Measurements from ENCODE around the gene MRPL34.
"Not testable (repeated sequence)": the region's sequence is repeated elsewhere in the genome, so short reads cannot be mapped to it uniquely, and the experiment has no call there.

The MRPL34 gene

GRCh38 chr19:17286263-17286662, 19.4 kb upstream of the MRPL34 start:
- DNase-seq = no peak

- no peak for DNase-seq
Measured at GRCh38 chr19:17286752-17287151, 18.9 kb upstream of the MRPL34 start.

- DNase-seq = no peak
Measured at GRCh38 chr19:17289489-17289888, 16.2 kb upstream of the MRPL34 start.

GRCh38 chr19:17292301-17293074, 13.2 kb upstream of the MRPL34 start:
- DNase-seq = no peak

- no peak for DNase-seq
Measured at GRCh38 chr19:17293605-17294004, 12.1 kb upstream of the MRPL34 start.

GRCh38 chr19:17294051-17294891, 11.4 kb upstream of the MRPL34 start:
- no peak for DNase-seq

GRCh38 chr19:17295551-17295950, 10.1 kb upstream of the MRPL34 start:
- DNase-seq = not testable (repeated sequence)

GRCh38 chr19:17296273-17296672, 9.4 kb upstream of the MRPL34 start:
- no peak for DNase-seq

- DNase-seq = no peak
Measured at GRCh38 chr19:17296976-17297375, 8.7 kb upstream of the MRPL34 start.

GRCh38 chr19:17300992-17301619, 4.6 kb upstream of the MRPL34 start:
- DNase-seq = no peak

- no peak for DNase-seq
Measured at GRCh38 chr19:17302391-17303166, 3.1 kb upstream of the MRPL34 start.

GRCh38 chr19:17303167-17303939, 2.3 kb upstream of the MRPL34 start, which contains the start of gene ABHD8:
ABHD8 (minus strand) TSS chr19:17303425; CDS start chr19:17301616, 1,809 bp downstream.
- DNase-seq = peak; percentile 51 to 77

GRCh38 chr19:17303940-17304267, 1.8 kb upstream of the MRPL34 start:
- DNase-seq = no peak

- no peak for DNase-seq
Measured at GRCh38 chr19:17304386-17305215, 1.1 kb upstream of the MRPL34 start.

- no peak for DNase-seq
Measured at GRCh38 chr19:17305216-17305516, 506 bp upstream of the MRPL34 start.

GRCh38 chr19:17306285-17306714, 628 bp downstream of the MRPL34 start:
- no peak for DNase-seq

- no peak for DNase-seq
Measured at GRCh38 chr19:17307876-17308377, 2.3 kb downstream of the MRPL34 start.

- peak; percentile 86 to 95 for DNase-seq
Measured at GRCh38 chr19:17309198-17309964, 3.7 kb downstream of the MRPL34 start, which contains the start of gene DDA1. DDA1 (plus strand) TSS chr19:17309563; CDS start chr19:17309655, 92 bp downstream.

GRCh38 chr19:17309965-17310461, 4.3 kb downstream of the MRPL34 start:
- DNase-seq = no peak
